K562 (cell line): ENCODE measurements around the gene APPL2. TPM values are rescaled to one million over a fixed set of nuclear protein-coding genes. Genes with fewer than 3 reads are reported as not detected.
A peak's percentile ranks its signal among the peaks of the same experiment; 100 is the strongest.

ENCODE experiments used
- BCOR ChIP-seq: fragments of 450-650 bp; IDR thresholded peaks from 2 replicates; pipeline ENCODE4 v1.6.1; 2016
- CBFA2T3 ChIP-seq: fragments of 450-650 bp; IDR thresholded peaks from 2 replicates; pipeline ENCODE4 v1.6.1; 2017
- EGR1 ChIP-seq: fragments of 450-650 bp; conservative IDR thresholded peaks from 2 replicates; pipeline ENCODE4 v1.6.1; 2017; ENCODE audit warnings: mild to moderate bottlenecking
- FOXA3 ChIP-seq, 2 experiments: fragments of 450-650 bp in 1 of 2; sonication (generic) in 1 of 2; formaldehyde crosslinking; IDR thresholded peaks in 1 of 2; conservative IDR thresholded peaks in 1 of 2; 2 replicates each; pipeline versions ENCODE4 v1.4.0 to v1.8.0; 2020 to 2022; ENCODE audit warnings: mild to moderate bottlenecking in 2 of 2, missing genetic modification reagents in 1 of 2
- GTF2E2 ChIP-seq: fragments of 200-800 bp; sonication (Bioruptor generic); IDR thresholded peaks from 2 replicates; pipeline ENCODE4 v1.6.1; 2016; ENCODE audit warnings: missing genetic modification characterization, missing compliant biosample characterization
- NCOA2 ChIP-seq, 2 experiments: fragments of 450-650 bp; IDR thresholded peaks; 2 replicates each; pipeline ENCODE4 v1.6.1; 2018; ENCODE audit warnings: mild to moderate bottlenecking in 2 of 2, moderate library complexity in 1 of 2; ENCODE audit not compliant: partially characterized antibody in 2 of 2
- PBX2 ChIP-seq, 2 experiments: IDR thresholded peaks in 1 of 2; conservative IDR thresholded peaks in 1 of 2; 2 replicates each; pipeline ENCODE4 v1.6.1; 2016; ENCODE audit warnings: low read depth in 2 of 2, mild to moderate bottlenecking in 1 of 2, missing compliant biosample characterization in 1 of 2, missing genetic modification characterization in 1 of 2, moderate library complexity in 1 of 2
- PCBP2 ChIP-seq: fragments of 200-400 bp; formaldehyde crosslinking; IDR thresholded peaks from 2 replicates; pipeline ENCODE4 v1.6.1; 2018; ENCODE audit warnings: low read length, low read depth, mild to moderate bottlenecking, moderate library complexity; ENCODE audit not compliant: poor library complexity, severe bottlenecking
- PKNOX1 ChIP-seq: fragments of 450-650 bp; IDR thresholded peaks from 2 replicates; pipeline ENCODE4 v1.6.1; 2016
- RBM39 ChIP-seq: fragments of 200-400 bp; formaldehyde crosslinking; optimal IDR thresholded peaks from 2 replicates; pipeline ENCODE3; 2018; ENCODE audit warnings: low read depth, low read length
- RHOXF2B ChIP-seq: fragments of 250-450 bp; sonication (Bioruptor Pico); conservative IDR thresholded peaks from 2 replicates; pipeline ENCODE4 v1.5.1; 2021
- SMAD2 ChIP-seq: fragments of 150-350 bp; IDR thresholded peaks from 2 replicates; pipeline ENCODE4 v1.6.1; 2014; ENCODE audit warnings: low read depth, mild to moderate bottlenecking, low read length
- ZNF639 ChIP-seq, 2 experiments: fragments of 200-800 bp in 1 of 2; sonication (Bioruptor generic) in 1 of 2; sonication (generic) in 1 of 2; formaldehyde crosslinking in 1 of 2; IDR thresholded peaks in 1 of 2; conservative IDR thresholded peaks in 1 of 2; 2 replicates each; pipeline versions ENCODE4 v1.5.0 to v1.6.1; 2016 to 2020; ENCODE audit warnings: missing compliant biosample characterization in 1 of 2, missing genetic modification characterization in 1 of 2, missing genetic modification reagents in 1 of 2
- polyA plus RNA-seq, 8 experiments: library from polyadenylated mRNA; depleted of rRNA in 4 of 8; stranded (reverse) in 5 of 8; unstranded in 3 of 8; fragments of >200 nt; fragmentation: Nextera tagmentation in 2 of 8; fragmentation: Illumina TruSeq in 1 of 8; extraction: Ambion mirVana in 2 of 8; extraction: Trizol in 1 of 8; gene quantifications; 2 replicates each; pipeline versions ENCODE4 v1.2.1 to v1.2.3, GENCODE V29; 2011 to 2014; ENCODE audit warnings: inconsistent platforms in 1 of 8, missing spikeins in 1 of 8
- total RNA-seq, 7 experiments: library from RNA; depleted of rRNA in 6 of 7; stranded (reverse); fragments of >200 nt in 6 of 7; fragmentation: Illumina TruSeq in 2 of 7; extraction: Trizol in 2 of 7; gene quantifications; 2 replicates each; pipeline versions ENCODE4 v1.2.1 to v1.2.3, GENCODE V29; 2011 to 2021; ENCODE audit warnings: low replicate concordance in 1 of 7

The APPL2 gene
- total and polyA plus RNA-seq, 9 of the 15 experiments (the other 6 are each of a cell fraction or from before 2014, with no cell fraction given): 2.1 to 14.4 (median 8.2) TPM

GRCh38 chr12:105239304-105239703 lies 3.3 kb upstream of the APPL2 start (continued):
- peak; percentile 85 for TF ChIP-seq PKNOX1
- no peak for TF ChIP-seq PBX2 (CRISPR knock-in tag; IDR thresholded peaks at IDR 0.05; ENCODE audit: low read depth)
- TF ChIP-seq PBX2 (tag; conservative IDR thresholded peaks at IDR 0.05; ENCODE audit: low read depth): peak; percentile 62
- TF ChIP-seq SMAD2: no peak
- TF ChIP-seq EGR1: peak; percentile 55
- no peak for TF ChIP-seq BCOR
- TF ChIP-seq FOXA3 (CRISPR knock-in tag; conservative IDR thresholded peaks at IDR 0.05 in 1 of 2, IDR thresholded peaks at IDR 0.05 in 1 of 2): peak in 1 of 2 experiments; percentile 81; a peak in 2 of 4 replicates
- TF ChIP-seq RBM39: no peak
- TF ChIP-seq ZNF639 (CRISPR knock-in tag; conservative IDR thresholded peaks at IDR 0.05 in 1 of 2, IDR thresholded peaks at IDR 0.05 in 1 of 2): no peak
- 0 out of 2 replicates have a peak, but pooled peaks have one; percentile 8 for TF ChIP-seq CBFA2T3
- no peak for TF ChIP-seq GTF2E2 (tag)
- TF ChIP-seq RHOXF2B (CRISPR knock-in tag): no peak
- TF ChIP-seq PCBP2: no peak
- TF ChIP-seq NCOA2 (IDR thresholded peaks at IDR 0.05; ENCODE audit: partially characterized antibody in 2 of 2): no peak
